A549 (cell line): ENCODE results near the gene TMEM218.

Experiments
- CEBPB ChIP-seq, 2 experiments: fragments of >200 bp in 1 of 2; sonication (Bioruptor Twin) in 1 of 2; formaldehyde crosslinking in 1 of 2; IDR thresholded peaks; 2 replicates each; pipeline ENCODE4 v1.6.1; 2012 to 2016
- EP300 ChIP-seq, 2 experiments: fragments of >200 bp; sonication (Bioruptor Twin); formaldehyde crosslinking; IDR thresholded peaks; 2 replicates in 1 of 2; 3 replicates in 1 of 2; pipeline ENCODE4 v1.6.1; 2016 to 2017
- JUN ChIP-seq, 2 experiments: fragments of >200 bp; sonication (Bioruptor Twin); formaldehyde crosslinking; IDR thresholded peaks; 2 replicates in 1 of 2; 3 replicates in 1 of 2; pipeline ENCODE4 v1.6.1; 2016 to 2017
- RFX5 ChIP-seq: fragments of 450-650 bp; IDR thresholded peaks from 2 replicates; pipeline ENCODE4 v1.7.1; 2014; ENCODE audit warnings: antibody characterized with exemption, mild to moderate bottlenecking, moderate library complexity
- TF ChIP-seq, protein P1 (sequence below): IDR thresholded peaks from 2 replicates; pipeline ENCODE4 v1.6.1; 2012
- TF ChIP-seq, protein P2 (sequence below): fragments of >200 bp; sonication (Bioruptor Twin); formaldehyde crosslinking; IDR thresholded peaks from 3 replicates; pipeline ENCODE4 v1.5.1; 2016
- TF ChIP-seq, protein P3 (sequence below): fragments of 150-350 bp; IDR thresholded peaks from 2 replicates; pipeline ENCODE4 v1.6.1; 2014; ENCODE audit warnings: low read depth, mild to moderate bottlenecking, low read length
- TF ChIP-seq, protein P4 (sequence below): fragments of 200-600 bp; sonication (generic); IDR thresholded peaks from 2 replicates; pipeline ENCODE4 v1.6.1; 2016; ENCODE audit warnings: antibody characterized with exemption, mild to moderate bottlenecking, moderate library complexity

DNA sequence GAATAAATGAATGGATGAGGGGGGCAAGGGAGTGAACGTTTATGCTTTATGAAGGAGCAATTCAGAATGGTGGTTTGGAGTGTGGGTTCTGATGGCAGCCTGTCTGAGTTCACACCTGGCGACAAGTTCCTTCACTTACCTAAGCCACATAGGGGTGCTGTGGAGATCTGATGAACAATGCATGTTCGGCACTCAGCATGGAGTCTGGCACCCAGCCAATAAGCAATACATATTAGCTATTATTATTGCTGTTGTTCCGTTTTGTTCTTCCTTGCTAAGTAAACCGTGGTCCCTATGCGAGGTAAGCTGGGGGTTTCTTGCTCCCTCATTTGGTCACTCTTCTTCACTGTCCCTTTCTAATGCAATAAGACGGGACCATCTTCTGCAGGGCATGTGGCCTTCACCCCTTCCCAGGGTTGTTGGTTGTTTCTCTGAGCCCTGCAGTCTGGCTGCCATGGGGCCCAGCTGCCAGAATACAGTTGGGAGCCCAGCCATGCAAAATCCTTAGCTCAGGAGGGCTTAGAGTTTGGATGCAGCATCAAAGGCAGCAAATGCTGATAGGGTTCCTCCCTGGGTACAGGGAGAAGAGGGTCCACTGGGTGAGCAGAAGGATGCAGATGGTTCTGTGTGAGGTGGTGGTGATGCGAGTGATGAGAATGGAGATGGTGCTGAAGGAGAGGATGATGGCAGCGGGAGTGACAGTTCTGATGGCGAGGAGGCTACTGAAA lies 46.7 kb upstream of the TMEM218 start:
- no peak for TF ChIP-seq EP300 (IDR thresholded peaks at IDR 0.05)
- TF ChIP-seq, protein P1, sequence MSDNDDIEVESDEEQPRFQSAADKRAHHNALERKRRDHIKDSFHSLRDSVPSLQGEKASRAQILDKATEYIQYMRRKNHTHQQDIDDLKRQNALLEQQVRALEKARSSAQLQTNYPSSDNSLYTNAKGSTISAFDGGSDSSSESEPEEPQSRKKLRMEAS, result no peak
- TF ChIP-seq, protein P2, sequence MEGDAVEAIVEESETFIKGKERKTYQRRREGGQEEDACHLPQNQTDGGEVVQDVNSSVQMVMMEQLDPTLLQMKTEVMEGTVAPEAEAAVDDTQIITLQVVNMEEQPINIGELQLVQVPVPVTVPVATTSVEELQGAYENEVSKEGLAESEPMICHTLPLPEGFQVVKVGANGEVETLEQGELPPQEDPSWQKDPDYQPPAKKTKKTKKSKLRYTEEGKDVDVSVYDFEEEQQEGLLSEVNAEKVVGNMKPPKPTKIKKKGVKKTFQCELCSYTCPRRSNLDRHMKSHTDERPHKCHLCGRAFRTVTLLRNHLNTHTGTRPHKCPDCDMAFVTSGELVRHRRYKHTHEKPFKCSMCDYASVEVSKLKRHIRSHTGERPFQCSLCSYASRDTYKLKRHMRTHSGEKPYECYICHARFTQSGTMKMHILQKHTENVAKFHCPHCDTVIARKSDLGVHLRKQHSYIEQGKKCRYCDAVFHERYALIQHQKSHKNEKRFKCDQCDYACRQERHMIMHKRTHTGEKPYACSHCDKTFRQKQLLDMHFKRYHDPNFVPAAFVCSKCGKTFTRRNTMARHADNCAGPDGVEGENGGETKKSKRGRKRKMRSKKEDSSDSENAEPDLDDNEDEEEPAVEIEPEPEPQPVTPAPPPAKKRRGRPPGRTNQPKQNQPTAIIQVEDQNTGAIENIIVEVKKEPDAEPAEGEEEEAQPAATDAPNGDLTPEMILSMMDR, result no peak
- TF ChIP-seq, protein P3, sequence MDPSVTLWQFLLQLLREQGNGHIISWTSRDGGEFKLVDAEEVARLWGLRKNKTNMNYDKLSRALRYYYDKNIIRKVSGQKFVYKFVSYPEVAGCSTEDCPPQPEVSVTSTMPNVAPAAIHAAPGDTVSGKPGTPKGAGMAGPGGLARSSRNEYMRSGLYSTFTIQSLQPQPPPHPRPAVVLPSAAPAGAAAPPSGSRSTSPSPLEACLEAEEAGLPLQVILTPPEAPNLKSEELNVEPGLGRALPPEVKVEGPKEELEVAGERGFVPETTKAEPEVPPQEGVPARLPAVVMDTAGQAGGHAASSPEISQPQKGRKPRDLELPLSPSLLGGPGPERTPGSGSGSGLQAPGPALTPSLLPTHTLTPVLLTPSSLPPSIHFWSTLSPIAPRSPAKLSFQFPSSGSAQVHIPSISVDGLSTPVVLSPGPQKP, result no peak
- TF ChIP-seq, protein P4, sequence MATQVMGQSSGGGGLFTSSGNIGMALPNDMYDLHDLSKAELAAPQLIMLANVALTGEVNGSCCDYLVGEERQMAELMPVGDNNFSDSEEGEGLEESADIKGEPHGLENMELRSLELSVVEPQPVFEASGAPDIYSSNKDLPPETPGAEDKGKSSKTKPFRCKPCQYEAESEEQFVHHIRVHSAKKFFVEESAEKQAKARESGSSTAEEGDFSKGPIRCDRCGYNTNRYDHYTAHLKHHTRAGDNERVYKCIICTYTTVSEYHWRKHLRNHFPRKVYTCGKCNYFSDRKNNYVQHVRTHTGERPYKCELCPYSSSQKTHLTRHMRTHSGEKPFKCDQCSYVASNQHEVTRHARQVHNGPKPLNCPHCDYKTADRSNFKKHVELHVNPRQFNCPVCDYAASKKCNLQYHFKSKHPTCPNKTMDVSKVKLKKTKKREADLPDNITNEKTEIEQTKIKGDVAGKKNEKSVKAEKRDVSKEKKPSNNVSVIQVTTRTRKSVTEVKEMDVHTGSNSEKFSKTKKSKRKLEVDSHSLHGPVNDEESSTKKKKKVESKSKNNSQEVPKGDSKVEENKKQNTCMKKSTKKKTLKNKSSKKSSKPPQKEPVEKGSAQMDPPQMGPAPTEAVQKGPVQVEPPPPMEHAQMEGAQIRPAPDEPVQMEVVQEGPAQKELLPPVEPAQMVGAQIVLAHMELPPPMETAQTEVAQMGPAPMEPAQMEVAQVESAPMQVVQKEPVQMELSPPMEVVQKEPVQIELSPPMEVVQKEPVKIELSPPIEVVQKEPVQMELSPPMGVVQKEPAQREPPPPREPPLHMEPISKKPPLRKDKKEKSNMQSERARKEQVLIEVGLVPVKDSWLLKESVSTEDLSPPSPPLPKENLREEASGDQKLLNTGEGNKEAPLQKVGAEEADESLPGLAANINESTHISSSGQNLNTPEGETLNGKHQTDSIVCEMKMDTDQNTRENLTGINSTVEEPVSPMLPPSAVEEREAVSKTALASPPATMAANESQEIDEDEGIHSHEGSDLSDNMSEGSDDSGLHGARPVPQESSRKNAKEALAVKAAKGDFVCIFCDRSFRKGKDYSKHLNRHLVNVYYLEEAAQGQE, result no peak
- no peak for TF ChIP-seq JUN (IDR thresholded peaks at IDR 0.05)
- TF ChIP-seq RFX5, result no peak
- no peak for TF ChIP-seq CEBPB (IDR thresholded peaks at IDR 0.05)
